HCT116 (cell line): ENCODE measurements around the gene UBA5.

Experiments used
- ELF1 ChIP-seq: IDR thresholded peaks from 2 replicates; pipeline ENCODE4 v1.6.1; 2012; ENCODE audit warnings: low read depth, borderline replicate concordance
- TF ChIP-seq, protein P1 (sequence below), 3 experiments: fragments of 200-600 bp in 1 of 3; sonication (generic) in 1 of 3; IDR thresholded peaks in 2 of 3; conservative IDR thresholded peaks in 1 of 3; 2 replicates each; pipeline ENCODE4 v1.5.1; 2012 to 2017; ENCODE audit warnings: low read depth in 2 of 3, low read length in 2 of 3, antibody characterized with exemption in 1 of 3, borderline replicate concordance in 1 of 3, control low read depth in 1 of 3, mild to moderate bottlenecking in 1 of 3, mixed read lengths in 1 of 3, mixed run types in 1 of 3, moderate library complexity in 1 of 3; ENCODE audit not compliant: insufficient read depth in 1 of 3

DNA sequence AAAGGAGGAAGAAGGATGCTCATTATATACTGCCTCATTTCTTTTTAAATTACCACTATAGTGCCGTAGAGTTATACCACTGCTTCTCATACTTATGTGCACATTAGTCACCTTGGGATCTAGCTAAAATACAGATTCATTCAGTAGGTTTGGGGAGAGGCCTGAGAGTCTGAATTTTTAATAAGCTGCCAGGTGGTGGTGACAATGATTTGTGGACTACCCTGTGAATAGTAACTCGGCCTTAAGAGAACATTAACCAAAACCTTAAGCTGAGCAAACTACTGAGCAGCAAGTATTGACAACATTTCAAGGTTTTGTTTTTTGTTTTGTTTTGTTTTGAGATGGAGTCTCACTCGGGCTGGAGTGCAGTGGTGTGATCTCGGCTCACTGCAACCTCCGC is 19.8 kb downstream of the UBA5 start:
- TF ChIP-seq, protein P1, sequence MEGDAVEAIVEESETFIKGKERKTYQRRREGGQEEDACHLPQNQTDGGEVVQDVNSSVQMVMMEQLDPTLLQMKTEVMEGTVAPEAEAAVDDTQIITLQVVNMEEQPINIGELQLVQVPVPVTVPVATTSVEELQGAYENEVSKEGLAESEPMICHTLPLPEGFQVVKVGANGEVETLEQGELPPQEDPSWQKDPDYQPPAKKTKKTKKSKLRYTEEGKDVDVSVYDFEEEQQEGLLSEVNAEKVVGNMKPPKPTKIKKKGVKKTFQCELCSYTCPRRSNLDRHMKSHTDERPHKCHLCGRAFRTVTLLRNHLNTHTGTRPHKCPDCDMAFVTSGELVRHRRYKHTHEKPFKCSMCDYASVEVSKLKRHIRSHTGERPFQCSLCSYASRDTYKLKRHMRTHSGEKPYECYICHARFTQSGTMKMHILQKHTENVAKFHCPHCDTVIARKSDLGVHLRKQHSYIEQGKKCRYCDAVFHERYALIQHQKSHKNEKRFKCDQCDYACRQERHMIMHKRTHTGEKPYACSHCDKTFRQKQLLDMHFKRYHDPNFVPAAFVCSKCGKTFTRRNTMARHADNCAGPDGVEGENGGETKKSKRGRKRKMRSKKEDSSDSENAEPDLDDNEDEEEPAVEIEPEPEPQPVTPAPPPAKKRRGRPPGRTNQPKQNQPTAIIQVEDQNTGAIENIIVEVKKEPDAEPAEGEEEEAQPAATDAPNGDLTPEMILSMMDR (IDR thresholded peaks at IDR 0.05 in 2 of 3, conservative IDR thresholded peaks at IDR 0.05 in 1 of 3; ENCODE audit: borderline replicate concordance in 1 of 3, insufficient read depth in 1 of 3, low read depth in 2 of 3, low read length in 2 of 3), result no peak
- TF ChIP-seq ELF1, result no peak
